Endodermal cell (in vitro differentiated cells): ENCODE measurements around the gene BCL2. TPM values are rescaled to one million over a fixed set of nuclear protein-coding genes. Genes with fewer than 3 reads are reported as not detected.
A peak's percentile ranks its signal among the peaks of the same experiment; 100 is the strongest.

Source experiments
- DNase-seq: peaks from one replicate; pipeline ENCODE4 v3.0.0-alpha.2; 2017
- H3K27ac ChIP-seq: 2 replicates; pipeline ENCODE4 v1.5.1; 2013; ENCODE audit warnings: mild to moderate bottlenecking, low read depth, low read length, moderate library complexity
- H3K27me3 ChIP-seq: 2 replicates; pipeline ENCODE4 v1.6.1; 2013; ENCODE audit warnings: mild to moderate bottlenecking, low read length, moderate library complexity; ENCODE audit not compliant: insufficient read depth, control insufficient read depth, poor library complexity, severe bottlenecking
- H3K36me3 ChIP-seq: 2 replicates; pipeline ENCODE4 v1.7.0; 2013; ENCODE audit warnings: mild to moderate bottlenecking, low read length, moderate library complexity; ENCODE audit not compliant: control insufficient read depth, insufficient read depth
- H3K4me1 ChIP-seq: one replicate; pipeline ENCODE4 v1.7.0; 2013; ENCODE audit warnings: low read length; ENCODE audit not compliant: control insufficient read depth, insufficient read depth
- H3K4me3 ChIP-seq: 2 replicates; pipeline ENCODE4 v1.5.1; 2013; ENCODE audit warnings: mild to moderate bottlenecking, low read length, moderate library complexity
- H3K9ac ChIP-seq: 2 replicates; pipeline ENCODE4 v1.6.1; 2013; ENCODE audit warnings: mild to moderate bottlenecking, low read length, moderate library complexity; ENCODE audit not compliant: poor library complexity, severe bottlenecking; ENCODE audit errors: extremely low read depth
- H3K9me3 ChIP-seq: 2 replicates; pipeline ENCODE4 v1.6.1; 2013; ENCODE audit warnings: mild to moderate bottlenecking, low read length, moderate library complexity; ENCODE audit not compliant: control insufficient read depth
- H3K27ac Mint-ChIP-seq: 2 replicates; pipeline ENCODE4 v1.8.0; 2020; ENCODE audit warnings: mixed read lengths
- H3K27me3 Mint-ChIP-seq: 2 replicates; pipeline ENCODE4 v1.8.0; 2021; ENCODE audit warnings: mild to moderate bottlenecking, mixed read lengths; ENCODE audit not compliant: insufficient read depth
- H3K36me3 Mint-ChIP-seq: 2 replicates; pipeline ENCODE4 v1.8.0; 2020; ENCODE audit warnings: low read depth, mixed read lengths
- H3K4me1 Mint-ChIP-seq: 2 replicates; pipeline ENCODE4 v1.8.0; 2020; ENCODE audit warnings: mixed read lengths
- H3K4me3 Mint-ChIP-seq: 2 replicates; pipeline ENCODE4 v1.8.0; 2020; ENCODE audit warnings: mild to moderate bottlenecking, moderate library complexity, mixed read lengths
- H3K9me3 Mint-ChIP-seq: 2 replicates; pipeline ENCODE4 v1.8.0; 2020; ENCODE audit warnings: mild to moderate bottlenecking, mixed read lengths
- CTCF ChIP-seq: fragments of 200-600 bp; sonication (generic); conservative IDR thresholded peaks from 2 replicates; pipeline ENCODE4 v1.5.0; 2021; ENCODE audit warnings: antibody characterized with exemption, mild to moderate bottlenecking
- WGBS, 2 experiments: methylation state at CpG; one replicate each; pipeline versions ENCODE4 v1.1.5 to v1.1.7; 2013; ENCODE audit warnings: missing lambda C conversion rate in 2 of 2, mixed read lengths in 1 of 2; ENCODE audit not compliant: insufficient coverage in 1 of 2, insufficient read length in 1 of 2; 5-methylcytosine and 5-hydroxymethylcytosine counted together
- total RNA-seq, 2 donors: library from RNA; stranded (reverse); fragmentation: NEBNext Ultra II Directional in 1 of 2; extraction: Animal tissue kit (Norgen Biotek cat#: 25700) in 1 of 2; gene quantifications; 2 replicates in 1 of 2; 3 replicates in 1 of 2; pipeline ENCODE4 v1.2.1, GENCODE V29; 2021

Gene BCL2
- total RNA-seq, 2 donors from 2014 or later, result 1.4 to 2.3 TPM

GRCh38 chr18:63073481-63073880 is 246.1 kb downstream of the BCL2 start:
- H3K9ac ChIP-seq, result no peak overlapping the region
- no peaks in the 10 kb centered on the region for H3K27me3 ChIP-seq
- H3K9me3 ChIP-seq, result no peaks in the 10 kb centered on the region
- no peak for DNase-seq
- TF ChIP-seq CTCF, result peak; percentile 23
- no peaks in the 10 kb centered on the region for H3K36me3 ChIP-seq
- no peak overlapping the region for H3K4me3 ChIP-seq
- Mint-ChIP-seq H3K27me3 (no peaks in the 10 kb centered on the region), H3K4me3 (no peak overlapping the region), H3K36me3 (no peaks in the 10 kb centered on the region), H3K4me1 (no peaks in the 10 kb centered on the region), H3K27ac (no peak overlapping the region), H3K9me3 (no peaks in the 10 kb centered on the region)
- H3K27ac ChIP-seq, result no peak overlapping the region
- H3K4me1 ChIP-seq, result no peaks in the 10 kb centered on the region
- WGBS, 2 experiments, result 83 to 90% methylated on average over 1 of the region's 2 CpGs

Other genes starting within 250 kb of the BCL2 start
- 10 to 100 TPM; 39.3 to 51.0 TPM for gene KDSR, start 47.4 kb upstream of the BCL2 start, total RNA-seq
- 10 to 100 TPM; 44.7 to 46.1 TPM for gene VPS4B, start 102.7 kb upstream of the BCL2 start, total RNA-seq
- gene SERPINB5, start 157.2 kb upstream of the BCL2 start, total RNA-seq, result 1 to 10 TPM in 1 of 2 donors, not detected in 1; 3.3 TPM
- not detected for gene SERPINB12, start 222.6 kb upstream of the BCL2 start, total RNA-seq